ENCODE results near the gene ASB16. TPM values are rescaled to one million over a fixed set of nuclear protein-coding genes. Genes with fewer than 3 reads are reported as not detected.
A peak's percentile ranks its signal among the peaks of the same experiment; 100 is the strongest.
"Not testable (repeated sequence)": the region's sequence is repeated elsewhere in the genome, so short reads cannot be mapped to it uniquely, and the experiment has no call there.

ASB16 gene
- total RNA-seq, 2 donors from 2014 or later, result 0.53 TPM; not detected in 1

GRCh38 chr17:44137891-44138709 is 32.4 kb upstream of the ASB16 start:
- 11 to 15% methylated on average over 8 to 16 of the region's 20 CpGs for WGBS, 2 experiments (ENCODE audit: insufficient coverage in 1 of 2, insufficient read length in 1 of 2)
- no peaks in the 10 kb centered on the region for H3K9me3 ChIP-seq (ENCODE audit: control insufficient read depth, low read length)
- TF ChIP-seq, protein P1, sequence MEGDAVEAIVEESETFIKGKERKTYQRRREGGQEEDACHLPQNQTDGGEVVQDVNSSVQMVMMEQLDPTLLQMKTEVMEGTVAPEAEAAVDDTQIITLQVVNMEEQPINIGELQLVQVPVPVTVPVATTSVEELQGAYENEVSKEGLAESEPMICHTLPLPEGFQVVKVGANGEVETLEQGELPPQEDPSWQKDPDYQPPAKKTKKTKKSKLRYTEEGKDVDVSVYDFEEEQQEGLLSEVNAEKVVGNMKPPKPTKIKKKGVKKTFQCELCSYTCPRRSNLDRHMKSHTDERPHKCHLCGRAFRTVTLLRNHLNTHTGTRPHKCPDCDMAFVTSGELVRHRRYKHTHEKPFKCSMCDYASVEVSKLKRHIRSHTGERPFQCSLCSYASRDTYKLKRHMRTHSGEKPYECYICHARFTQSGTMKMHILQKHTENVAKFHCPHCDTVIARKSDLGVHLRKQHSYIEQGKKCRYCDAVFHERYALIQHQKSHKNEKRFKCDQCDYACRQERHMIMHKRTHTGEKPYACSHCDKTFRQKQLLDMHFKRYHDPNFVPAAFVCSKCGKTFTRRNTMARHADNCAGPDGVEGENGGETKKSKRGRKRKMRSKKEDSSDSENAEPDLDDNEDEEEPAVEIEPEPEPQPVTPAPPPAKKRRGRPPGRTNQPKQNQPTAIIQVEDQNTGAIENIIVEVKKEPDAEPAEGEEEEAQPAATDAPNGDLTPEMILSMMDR (conservative IDR thresholded peaks at IDR 0.05), result no peak

GRCh38 chr17:44143921-44144320 is 26.6 kb upstream of the ASB16 start:
- peaks cover 30% of the 10 kb centered on the region for H3K4me1 Mint-ChIP-seq
- peaks cover 20% of the 10 kb centered on the region for H3K36me3 ChIP-seq (ENCODE audit: control insufficient read depth, insufficient read depth, low read length)
- not testable (repeated sequence) for H3K9me3 ChIP-seq (ENCODE audit: control insufficient read depth, low read length); H3K9ac ChIP-seq (ENCODE audit: extremely low read depth, low read length, poor library complexity, severe bottlenecking); DNase-seq; H3K27me3 ChIP-seq (ENCODE audit: control insufficient read depth, insufficient read depth, low read length, poor library complexity, severe bottlenecking); H3K4me3 ChIP-seq (ENCODE audit: low read length); H3K9me3 Mint-ChIP-seq; H3K27me3 Mint-ChIP-seq (ENCODE audit: insufficient read depth); H3K4me3 Mint-ChIP-seq; H3K27ac ChIP-seq (ENCODE audit: low read depth, low read length)
- peaks cover 22% of the 10 kb centered on the region for H3K36me3 Mint-ChIP-seq (ENCODE audit: low read depth)
- peaks cover 17% of the 10 kb centered on the region for H3K4me1 ChIP-seq (ENCODE audit: control insufficient read depth, insufficient read depth, low read length)
- H3K27ac Mint-ChIP-seq, result peak overlapping the region; percentile 64
- WGBS, 2 experiments (ENCODE audit: insufficient coverage in 1 of 2, insufficient read length in 1 of 2), result 89 to 100% methylated on average over 6 to 8 of the region's 8 CpGs

More at GRCh38 chr17:44137891-44138709, 32.4 kb upstream of the ASB16 start:
- Histone ChIP-seq H3K4me1 (ENCODE audit: control insufficient read depth, insufficient read depth, low read length) (no peaks in the 10 kb centered on the region), H3K4me3 (ENCODE audit: low read length) (peak overlapping the region; percentile 58), H3K36me3 (ENCODE audit: control insufficient read depth, insufficient read depth, low read length) (no peaks in the 10 kb centered on the region), H3K9ac (ENCODE audit: extremely low read depth, low read length, poor library complexity, severe bottlenecking) (peak overlapping the region; percentile 7), H3K27me3 (ENCODE audit: control insufficient read depth, insufficient read depth, low read length, poor library complexity, severe bottlenecking) (no peaks in the 10 kb centered on the region), H3K27ac (ENCODE audit: low read depth, low read length) (no peak overlapping the region)
- Mint-ChIP-seq H3K36me3 (ENCODE audit: low read depth) (peaks cover 2% of the 10 kb centered on the region), H3K9me3 (peaks cover 1% of the 10 kb centered on the region), H3K27ac (peak overlapping the region; percentile 89), H3K4me3 (peak overlapping the region; percentile 53), H3K27me3 (ENCODE audit: insufficient read depth) (no peaks in the 10 kb centered on the region), H3K4me1 (peaks cover 21% of the 10 kb centered on the region)
- DNase-seq, result peak; percentile 98

- H3K36me3 Mint-ChIP-seq (ENCODE audit: low read depth), result peaks cover 29% of the 10 kb centered on the region
- Histone ChIP-seq H3K4me1 (ENCODE audit: control insufficient read depth, insufficient read depth, low read length) (peaks cover 17% of the 10 kb centered on the region), H3K9ac (ENCODE audit: extremely low read depth, low read length, poor library complexity, severe bottlenecking) (peak overlapping the region; percentile 72), H3K4me3 (ENCODE audit: low read length) (no peak overlapping the region), H3K36me3 (ENCODE audit: control insufficient read depth, insufficient read depth, low read length) (peaks cover 29% of the 10 kb centered on the region), H3K9me3 (ENCODE audit: control insufficient read depth, low read length) (no peaks in the 10 kb centered on the region), H3K27ac (ENCODE audit: low read depth, low read length) (no peak overlapping the region), H3K27me3 (ENCODE audit: control insufficient read depth, insufficient read depth, low read length, poor library complexity, severe bottlenecking) (no peaks in the 10 kb centered on the region)
- TF ChIP-seq, protein P1 (conservative IDR thresholded peaks at IDR 0.05), result no peak
- no peaks in the 10 kb centered on the region for H3K27me3 Mint-ChIP-seq (ENCODE audit: insufficient read depth)
- H3K4me1 Mint-ChIP-seq, result peaks cover 34% of the 10 kb centered on the region
- H3K4me3 Mint-ChIP-seq, result no peak overlapping the region
- DNase-seq, result peak; percentile 62
- no peaks in the 10 kb centered on the region for H3K9me3 Mint-ChIP-seq
- 63 to 76% methylated on average over 4 to 6 of the region's 7 CpGs for WGBS, 2 experiments (ENCODE audit: insufficient coverage in 1 of 2, insufficient read length in 1 of 2)
- peak overlapping the region; percentile 90 for H3K27ac Mint-ChIP-seq
These were observed 25.4 kb upstream of the ASB16 start for GRCh38 chr17:44144966-44145739.

All from endodermal cell (in vitro differentiated cells).